Smooth muscle cell (in vitro differentiated cells): ENCODE data around the gene FANCC. TPM values are rescaled to one million over a fixed set of nuclear protein-coding genes. Genes with fewer than 3 reads are reported as not detected.
A peak's percentile ranks its signal among the peaks of the same experiment; 100 is the strongest.

Source experiments
- DNase-seq: peaks from one replicate; lab custom pipeline; 2025; ENCODE audit not compliant: unreplicated experiment; lab: John Stamatoyannopoulos, UW
- H2AFZ ChIP-seq: fragments of 200-600 bp; sonication (generic); 2 replicates; pipeline ENCODE4 v1.6.0; 2016; ENCODE audit warnings: antibody characterized with exemption, low read depth, mild to moderate bottlenecking
- H3F3A ChIP-seq: fragments of 200-600 bp; sonication (generic); 2 replicates; pipeline ENCODE4 v1.6.0; 2017; ENCODE audit warnings: antibody characterized with exemption, low read depth
- H3K27ac ChIP-seq: fragments of 200-600 bp; sonication (generic); 2 replicates; pipeline ENCODE4 v1.5.1; 2016; ENCODE audit warnings: low read depth, mild to moderate bottlenecking
- H3K27me3 ChIP-seq: fragments of 200-600 bp; sonication (generic); 2 replicates; pipeline ENCODE4 v1.6.1; 2016; ENCODE audit warnings: low read depth, mild to moderate bottlenecking
- H3K36me3 ChIP-seq: fragments of 200-600 bp; sonication (generic); 2 replicates; pipeline ENCODE4 v1.5.1; 2016; ENCODE audit warnings: low read depth
- H3K4me1 ChIP-seq: fragments of 200-600 bp; sonication (generic); 2 replicates; pipeline ENCODE4 v1.5.1; 2016; ENCODE audit warnings: low read depth
- H3K4me2 ChIP-seq: fragments of 200-600 bp; sonication (generic); 2 replicates; pipeline ENCODE4 v1.6.0; 2016; ENCODE audit warnings: mild to moderate bottlenecking
- H3K4me3 ChIP-seq: fragments of 200-600 bp; sonication (generic); 2 replicates; pipeline ENCODE4 v1.5.1; 2016; ENCODE audit warnings: mild to moderate bottlenecking
- H3K79me2 ChIP-seq: fragments of 200-600 bp; sonication (generic); 2 replicates; pipeline ENCODE4 v1.6.0; 2016; ENCODE audit warnings: low read depth, mild to moderate bottlenecking
- H3K9ac ChIP-seq: fragments of 200-600 bp; sonication (generic); 2 replicates; pipeline ENCODE4 v1.6.0; 2016; ENCODE audit warnings: low read depth
- H3K9me3 ChIP-seq: fragments of 200-600 bp; sonication (generic); replicated peaks from 2 replicates; pipeline ENCODE4 v1.5.1; 2016; ENCODE audit warnings: low read depth
- H4K20me1 ChIP-seq: fragments of 200-600 bp; sonication (generic); 2 replicates; pipeline ENCODE4 v1.6.0; 2016; ENCODE audit warnings: low read depth
- CTCF ChIP-seq: fragments of 200-600 bp; sonication (generic); IDR thresholded peaks from 2 replicates; pipeline ENCODE4 v1.5.1; 2017; ENCODE audit warnings: borderline replicate concordance, mild to moderate bottlenecking, antibody characterized with exemption; ENCODE audit not compliant: insufficient read depth, poor library complexity, severe bottlenecking
- WGBS: methylation state at CpG from one replicate; pipeline ENCODE4 v1.1.7; 2016; ENCODE audit warnings: low lambda C conversion rate; 5-methylcytosine and 5-hydroxymethylcytosine counted together
- polyA plus RNA-seq: library from polyadenylated mRNA; unstranded; fragments of >200 nt; fragmentation: Nextera tagmentation; extraction: Ambion mirVana; gene quantifications from 2 replicates; pipeline ENCODE4 v1.2.1, GENCODE V29; 2016
- total RNA-seq: library from RNA; depleted of rRNA; stranded (reverse); fragments of >200 nt; gene quantifications from 2 replicates; pipeline ENCODE4 v1.2.3, GENCODE V29; 2014

The FANCC gene
- total and polyA plus RNA-seq, 2 experiments from 2014 or later = 11.0 to 11.2 TPM

- TF ChIP-seq CTCF = no peak
- no peak overlapping the region for H2AFZ ChIP-seq
- no peak for DNase-seq
- H4K20me1 ChIP-seq = no peaks in the 10 kb centered on the region
- H3K4me2 ChIP-seq = peak overlapping the region; percentile 78
- 33% methylated on average over 7 of the region's 7 CpGs for WGBS
- peak overlapping the region; percentile 33 for H3K4me3 ChIP-seq
- peak overlapping the region; percentile 45 for H3K27ac ChIP-seq
- H3K4me1 ChIP-seq = peaks cover 8% of the 10 kb centered on the region
- no peak overlapping the region for H3K9ac ChIP-seq
- no peaks in the 10 kb centered on the region for H3K36me3 ChIP-seq
- no peaks in the 10 kb centered on the region for H3K27me3 ChIP-seq
- H3K9me3 ChIP-seq = no peaks in the 10 kb centered on the region
- H3K79me2 ChIP-seq = no peaks in the 10 kb centered on the region
- peaks cover 17% of the 10 kb centered on the region for H3F3A ChIP-seq
Observed at GRCh38 chr9:95189251-95190098, 128.0 kb downstream of the FANCC start.

GRCh38 chr9:95188459-95188858, 129.1 kb downstream of the FANCC start:
- no peak for TF ChIP-seq CTCF
- H2AFZ ChIP-seq = no peak overlapping the region
- no peaks in the 10 kb centered on the region for H3K36me3 ChIP-seq
- WGBS = 56% methylated on average over 4 of the region's 4 CpGs
- peaks cover 17% of the 10 kb centered on the region for H3F3A ChIP-seq
- H3K4me1 ChIP-seq = peaks cover 8% of the 10 kb centered on the region
- peak overlapping the region; percentile 45 for H3K27ac ChIP-seq
- no peaks in the 10 kb centered on the region for H3K79me2 ChIP-seq
- H4K20me1 ChIP-seq = no peaks in the 10 kb centered on the region
- no peaks in the 10 kb centered on the region for H3K27me3 ChIP-seq
- peak overlapping the region; percentile 33 for H3K4me3 ChIP-seq
- no peaks in the 10 kb centered on the region for H3K9me3 ChIP-seq
- no peak for DNase-seq
- peak overlapping the region; percentile 31 for H3K9ac ChIP-seq
- peak overlapping the region; percentile 78 for H3K4me2 ChIP-seq

- no peaks in the 10 kb centered on the region for H3K36me3 ChIP-seq
- H3F3A ChIP-seq = peaks cover 17% of the 10 kb centered on the region
- DNase-seq = no peak
- H2AFZ ChIP-seq = no peak overlapping the region
- H3K4me1 ChIP-seq = peaks cover 8% of the 10 kb centered on the region
- no peak overlapping the region for H3K27ac ChIP-seq
- H3K9ac ChIP-seq = no peak overlapping the region
- H3K79me2 ChIP-seq = no peaks in the 10 kb centered on the region
- H4K20me1 ChIP-seq = no peaks in the 10 kb centered on the region
- 93% methylated on average over 2 of the region's 2 CpGs for WGBS
- no peak overlapping the region for H3K4me3 ChIP-seq
- H3K4me2 ChIP-seq = no peak overlapping the region
- H3K27me3 ChIP-seq = no peaks in the 10 kb centered on the region
- H3K9me3 ChIP-seq = no peaks in the 10 kb centered on the region
- TF ChIP-seq CTCF = no peak
Observed at GRCh38 chr9:95185956-95186355, 131.6 kb downstream of the FANCC start.
